Muscle layer of duodenum (tissue), 2 donors: ENCODE measurements around the gene SCMH1.
"Not testable (repeated sequence)": the region's sequence is repeated elsewhere in the genome, so short reads cannot be mapped to it uniquely, and the experiment has no call there.

Experiments used
- H3K27ac ChIP-seq: one replicate; pipeline ENCODE4 v1.7.0; 2013; ENCODE audit warnings: mild to moderate bottlenecking, low read length
- H3K27me3 ChIP-seq: one replicate; pipeline ENCODE4 v1.7.0; 2013; ENCODE audit warnings: low read depth, mild to moderate bottlenecking, control low read depth, low read length
- H3K36me3 ChIP-seq, 2 donors: one replicate each; pipeline ENCODE4 v1.7.0; 2013; ENCODE audit warnings: low read length in 2 of 2, control low read depth in 1 of 2, mild to moderate bottlenecking in 1 of 2; ENCODE audit not compliant: insufficient read depth in 2 of 2, control insufficient read depth in 1 of 2
- H3K4me1 ChIP-seq, 2 donors: one replicate each; pipeline ENCODE4 v1.7.0; 2013; ENCODE audit warnings: low read length in 2 of 2, mild to moderate bottlenecking in 2 of 2, control low read depth in 1 of 2, moderate library complexity in 1 of 2; ENCODE audit not compliant: insufficient read depth in 2 of 2, control insufficient read depth in 1 of 2
- H3K4me3 ChIP-seq, 2 donors: one replicate each; pipeline ENCODE4 v1.7.0; 2013; ENCODE audit warnings: low read length in 2 of 2, low read depth in 1 of 2, mild to moderate bottlenecking in 1 of 2
- H3K9me3 ChIP-seq, 2 donors: one replicate each; pipeline ENCODE4 v1.7.0; 2013; ENCODE audit warnings: low read length in 2 of 2, control low read depth in 1 of 2, mild to moderate bottlenecking in 1 of 2; ENCODE audit not compliant: control insufficient read depth in 1 of 2
- donor health status: healthy.

SCMH1 gene

GRCh38 chr1:41207053-41207452 is 35.1 kb downstream of the SCMH1 start:
- not testable (repeated sequence) for H3K9me3 ChIP-seq, H3K4me3 ChIP-seq, H3K27me3 ChIP-seq, H3K4me1 ChIP-seq, H3K36me3 ChIP-seq, H3K27ac ChIP-seq

GRCh38 chr1:41200728-41201127 is 41.4 kb downstream of the SCMH1 start:
- Histone ChIP-seq H3K9me3 (no peaks in the 10 kb centered on the region), H3K36me3 (no peaks in the 10 kb centered on the region), H3K27ac (no peak overlapping the region), H3K4me3 (no peak overlapping the region), H3K4me1 (no peaks in the 10 kb centered on the region), H3K27me3 (no peaks in the 10 kb centered on the region)

- Histone ChIP-seq H3K36me3 (no peaks in the 10 kb centered on the region), H3K27ac (no peak overlapping the region), H3K4me1 (no peaks in the 10 kb centered on the region), H3K27me3 (no peaks in the 10 kb centered on the region), H3K9me3 (no peaks in the 10 kb centered on the region), H3K4me3 (no peak overlapping the region)
Measured at GRCh38 chr1:41199375-41199774, 42.7 kb downstream of the SCMH1 start.

- H3K27ac ChIP-seq, result no peak overlapping the region
Measured at GRCh38 chr1:41192456-41193178, 49.5 kb downstream of the SCMH1 start.

GRCh38 chr1:41184446-41184845 is 57.7 kb downstream of the SCMH1 start:
- Histone ChIP-seq H3K9me3 (no peaks in the 10 kb centered on the region), H3K27ac (no peak overlapping the region), H3K36me3 (no peaks in the 10 kb centered on the region), H3K4me1 (no peaks in the 10 kb centered on the region), H3K27me3 (no peaks in the 10 kb centered on the region), H3K4me3 (no peak overlapping the region)

More at GRCh38 chr1:41192456-41193178, 49.5 kb downstream of the SCMH1 start:
- Histone ChIP-seq H3K9me3 (no peaks in the 10 kb centered on the region), H3K27me3 (no peaks in the 10 kb centered on the region), H3K4me3 (no peak overlapping the region), H3K36me3 (no peaks in the 10 kb centered on the region), H3K4me1 (peaks cover 0 to 15% of the 10 kb centered on the region in 2 donors)

GRCh38 chr1:41178230-41178629 is 63.9 kb downstream of the SCMH1 start:
- not testable (repeated sequence) for H3K27ac ChIP-seq, H3K36me3 ChIP-seq, H3K27me3 ChIP-seq, H3K9me3 ChIP-seq, H3K4me3 ChIP-seq, H3K4me1 ChIP-seq

GRCh38 chr1:41175546-41175945 is 66.6 kb downstream of the SCMH1 start:
- peaks cover 0 to 3% of the 10 kb centered on the region in 2 donors for H3K36me3 ChIP-seq
- no peak overlapping the region for H3K27ac ChIP-seq
- H3K27me3 ChIP-seq, result no peaks in the 10 kb centered on the region
- H3K4me1 ChIP-seq, result no peaks in the 10 kb centered on the region
- no peak overlapping the region for H3K4me3 ChIP-seq
- H3K9me3 ChIP-seq, result no peaks in the 10 kb centered on the region

- Histone ChIP-seq H3K27ac (no peak overlapping the region), H3K4me3 (no peak overlapping the region), H3K9me3 (no peaks in the 10 kb centered on the region), H3K36me3 (peaks cover 3 to 5% of the 10 kb centered on the region in 2 donors), H3K27me3 (no peaks in the 10 kb centered on the region), H3K4me1 (no peaks in the 10 kb centered on the region)
Measured at GRCh38 chr1:41174170-41174569, 67.9 kb downstream of the SCMH1 start.

- Histone ChIP-seq H3K27ac (no peak overlapping the region), H3K4me3 (no peak overlapping the region), H3K27me3 (no peaks in the 10 kb centered on the region), H3K4me1 (no peaks in the 10 kb centered on the region), H3K36me3 (peaks cover 3 to 5% of the 10 kb centered on the region in 2 donors), H3K9me3 (no peaks in the 10 kb centered on the region)
Measured at GRCh38 chr1:41173651-41174050, 68.5 kb downstream of the SCMH1 start.

GRCh38 chr1:41171266-41171874 is 70.7 kb downstream of the SCMH1 start:
- Histone ChIP-seq H3K4me3 (no peak overlapping the region), H3K9me3 (no peaks in the 10 kb centered on the region), H3K36me3 (peaks cover 3 to 5% of the 10 kb centered on the region in 2 donors), H3K27ac (no peak overlapping the region), H3K4me1 (no peaks in the 10 kb centered on the region), H3K27me3 (no peaks in the 10 kb centered on the region)

GRCh38 chr1:41169799-41170180 is 72.3 kb downstream of the SCMH1 start:
- peaks cover 0 to 5% of the 10 kb centered on the region in 2 donors for H3K36me3 ChIP-seq

More at GRCh38 chr1:41169799-41170180, 72.3 kb downstream of the SCMH1 start:
- H3K27ac ChIP-seq, result no peak overlapping the region
- H3K27me3 ChIP-seq, result no peaks in the 10 kb centered on the region
- no peaks in the 10 kb centered on the region for H3K4me1 ChIP-seq
- no peaks in the 10 kb centered on the region for H3K9me3 ChIP-seq
- no peak overlapping the region for H3K4me3 ChIP-seq
